ENCODE measurements around the gene NFAM1. TPM values are rescaled to one million over a fixed set of nuclear protein-coding genes. Genes with fewer than 3 reads are reported as not detected.

The NFAM1 gene
- total RNA-seq, 6 experiments from 2014 or later = 2.1 to 6.6 (median 2.4) TPM

- Histone ChIP-seq H3K27ac (no peak overlapping the region), H3K9me3 (no peaks in the 10 kb centered on the region), H3K27me3 (no peaks in the 10 kb centered on the region), H3K4me1 (peaks cover 0 to 5% (median 0%) of the 10 kb centered on the region in 4 donors), H3K36me3 (no peaks in the 10 kb centered on the region), H3K4me3 (no peak overlapping the region)
- peak; percentile 67 to 83 (median 68) for DNase-seq
- peak in 3 of 4 donors; percentile 37 to 74 (median 63) for ATAC-seq
- WGBS (ENCODE audit: insufficient coverage, low coverage, low lambda C conversion rate, missing lambda C conversion rate) = 36% methylated on average over 7 of the region's 7 CpGs
- intact Hi-C loops (cut with DNase I) = no loop called here
- no peak for TF ChIP-seq POLR2A (IDR thresholded peaks at IDR 0.05)
- no peak for TF ChIP-seq CTCF (IDR thresholded peaks at IDR 0.05)
Observed at GRCh38 chr22:42360348-42360747, 71.9 kb downstream of the NFAM1 start.

- TF ChIP-seq POLR2A (IDR thresholded peaks at IDR 0.05) (no peak), CTCF (IDR thresholded peaks at IDR 0.05) (no peak)
- Histone ChIP-seq H3K4me3 (no peak overlapping the region), H3K36me3 (no peaks in the 10 kb centered on the region), H3K27ac (no peak overlapping the region), H3K9me3 (no peaks in the 10 kb centered on the region), H3K4me1 (peaks cover 0 to 5% (median 0%) of the 10 kb centered on the region in 4 donors), H3K27me3 (no peaks in the 10 kb centered on the region)
- intact Hi-C loops (cut with DNase I) = no loop called here
- DNase-seq (no peak), ATAC-seq (no peak)
- WGBS (ENCODE audit: insufficient coverage, low coverage, low lambda C conversion rate, missing lambda C conversion rate) = 81% methylated on average over 5 of the region's 16 CpGs
Observed at GRCh38 chr22:42358643-42359558, 73.3 kb downstream of the NFAM1 start.

GRCh38 chr22:42357634-42358296, 74.4 kb downstream of the NFAM1 start:
- ATAC-seq = peak; percentile 72 to 91 (median 86)
- WGBS (ENCODE audit: insufficient coverage, low coverage, low lambda C conversion rate, missing lambda C conversion rate) = 34% methylated on average over 4 of the region's 8 CpGs
- intact Hi-C loops (cut with DNase I) = no loop called here
- Histone ChIP-seq H3K4me3 (no peak overlapping the region), H3K36me3 (no peaks in the 10 kb centered on the region), H3K27me3 (no peaks in the 10 kb centered on the region), H3K9me3 (no peaks in the 10 kb centered on the region), H3K4me1 (peaks cover 0 to 5% (median 0%) of the 10 kb centered on the region in 4 donors), H3K27ac (no peak overlapping the region)
- TF ChIP-seq POLR2A (IDR thresholded peaks at IDR 0.05) = no peak
- TF ChIP-seq CTCF (IDR thresholded peaks at IDR 0.05) = no peak
- peak; percentile 88 to 90 (median 89) for DNase-seq

GRCh38 chr22:42357221-42357620, 75.0 kb downstream of the NFAM1 start:
- peaks cover 0 to 5% (median 0%) of the 10 kb centered on the region in 4 donors for H3K4me1 ChIP-seq
- no peaks in the 10 kb centered on the region for H3K9me3 ChIP-seq
- H3K27ac ChIP-seq = no peak overlapping the region
- no peaks in the 10 kb centered on the region for H3K27me3 ChIP-seq
- ATAC-seq = peak in 2 of 4 donors; percentile 5 to 12
- no peak overlapping the region for H3K4me3 ChIP-seq
- WGBS (ENCODE audit: insufficient coverage, low coverage, low lambda C conversion rate, missing lambda C conversion rate) = 80% methylated on average over 2 of the region's 3 CpGs
- intact Hi-C loops (cut with DNase I) = no loop called here
- no peaks in the 10 kb centered on the region for H3K36me3 ChIP-seq
- TF ChIP-seq CTCF (IDR thresholded peaks at IDR 0.05) (no peak), POLR2A (IDR thresholded peaks at IDR 0.05) (no peak)
- no peak for DNase-seq

Data from right lobe of liver (tissue), 6 donors.